Right lobe of liver (tissue), 4 donors: Measurements from ENCODE around the gene DLX1.

Source experiments
- POLR2A ChIP-seq: fragments of 450-650 bp; IDR thresholded peaks from one replicate; pipeline ENCODE4 v1.6.1; 2017; ENCODE audit warnings: antibody characterized with exemption, mild to moderate bottlenecking
- TF ChIP-seq, protein P1 (sequence below), 4 donors: fragments of 200-600 bp in 3 of 4; fragments of 450-650 bp in 1 of 4; IDR thresholded peaks; one replicate each; pipeline versions ENCODE4 v1.5.1 to v1.8.0; 2016 to 2022; ENCODE audit warnings: antibody characterized with exemption in 4 of 4, mild to moderate bottlenecking in 2 of 4
- donor health status: DM: no; HTN: no; CAD: no.
- donor health status: DM: no; HTN: no; CAD: no.
- donor health status: DM: no; HTN: yes; CAD: no.

DNA sequence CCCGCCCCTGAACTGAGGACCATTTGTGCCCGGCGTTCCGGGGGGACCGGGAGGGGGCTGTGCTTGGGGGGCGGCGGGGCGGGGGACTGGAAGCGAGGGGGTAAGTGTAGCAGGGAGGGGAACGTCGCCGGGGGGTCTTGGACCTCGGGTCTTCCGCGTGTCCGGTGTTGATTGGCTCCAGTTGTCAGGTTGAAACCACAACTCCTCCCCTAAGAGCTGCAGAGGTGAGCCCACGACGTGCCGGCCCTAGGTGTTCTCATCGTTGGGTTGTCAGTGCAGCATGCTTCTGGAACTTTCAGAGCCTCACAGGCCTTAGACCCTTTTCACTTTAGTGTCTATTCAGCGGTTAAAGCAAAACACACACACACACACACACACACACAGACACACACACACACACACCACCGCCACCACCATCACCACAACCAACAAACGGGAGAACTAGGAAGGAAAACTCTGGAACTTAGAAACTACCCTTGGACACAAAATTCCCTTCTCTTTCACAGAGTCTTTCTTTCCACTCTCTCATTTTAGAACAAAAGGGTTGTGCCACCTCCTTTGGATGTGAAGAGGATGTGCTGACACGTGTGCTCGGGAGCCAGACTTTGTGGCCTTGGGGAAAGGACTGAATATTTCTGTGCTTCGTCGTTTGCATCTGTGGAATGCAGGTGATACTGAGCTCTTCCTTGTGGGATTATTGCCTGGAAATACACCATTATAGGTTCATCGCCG is 24.1 kb downstream of the DLX1 start:
- no peak for TF ChIP-seq POLR2A
- TF ChIP-seq, protein P1, sequence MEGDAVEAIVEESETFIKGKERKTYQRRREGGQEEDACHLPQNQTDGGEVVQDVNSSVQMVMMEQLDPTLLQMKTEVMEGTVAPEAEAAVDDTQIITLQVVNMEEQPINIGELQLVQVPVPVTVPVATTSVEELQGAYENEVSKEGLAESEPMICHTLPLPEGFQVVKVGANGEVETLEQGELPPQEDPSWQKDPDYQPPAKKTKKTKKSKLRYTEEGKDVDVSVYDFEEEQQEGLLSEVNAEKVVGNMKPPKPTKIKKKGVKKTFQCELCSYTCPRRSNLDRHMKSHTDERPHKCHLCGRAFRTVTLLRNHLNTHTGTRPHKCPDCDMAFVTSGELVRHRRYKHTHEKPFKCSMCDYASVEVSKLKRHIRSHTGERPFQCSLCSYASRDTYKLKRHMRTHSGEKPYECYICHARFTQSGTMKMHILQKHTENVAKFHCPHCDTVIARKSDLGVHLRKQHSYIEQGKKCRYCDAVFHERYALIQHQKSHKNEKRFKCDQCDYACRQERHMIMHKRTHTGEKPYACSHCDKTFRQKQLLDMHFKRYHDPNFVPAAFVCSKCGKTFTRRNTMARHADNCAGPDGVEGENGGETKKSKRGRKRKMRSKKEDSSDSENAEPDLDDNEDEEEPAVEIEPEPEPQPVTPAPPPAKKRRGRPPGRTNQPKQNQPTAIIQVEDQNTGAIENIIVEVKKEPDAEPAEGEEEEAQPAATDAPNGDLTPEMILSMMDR (IDR thresholded peaks at IDR 0.05): no peak
